ENCODE data around the gene CES2.
A peak's percentile ranks its signal among the peaks of the same experiment; 100 is the strongest.
"Not testable (repeated sequence)": the region's sequence is repeated elsewhere in the genome, so short reads cannot be mapped to it uniquely, and the experiment has no call there.

CES2 gene

GRCh38 chr16:66934839-66935313 lies 440 bp upstream of the CES2 start:
- not testable (repeated sequence) for DNase-seq (ENCODE audit: low spot score)

- no peak for DNase-seq (ENCODE audit: low spot score)
These were observed 1.1 kb downstream of the CES2 start for GRCh38 chr16:66936462-66936861.

GRCh38 chr16:66936889-66937554 lies 1.7 kb downstream of the CES2 start:
- DNase-seq (ENCODE audit: low spot score) = no peak

GRCh38 chr16:66937725-66938337 lies 2.5 kb downstream of the CES2 start:
- no peak for DNase-seq (ENCODE audit: low spot score)

- DNase-seq (ENCODE audit: low spot score) = no peak
These were observed 4.0 kb downstream of the CES2 start for GRCh38 chr16:66939366-66939765.

- DNase-seq (ENCODE audit: low spot score) = no peak
These were observed 4.9 kb downstream of the CES2 start for GRCh38 chr16:66940236-66940635.

GRCh38 chr16:66942981-66943380 lies 7.7 kb downstream of the CES2 start:
- DNase-seq (ENCODE audit: low spot score) = no peak

- DNase-seq (ENCODE audit: low spot score) = no peak
These were observed 8.2 kb downstream of the CES2 start for GRCh38 chr16:66943426-66944053.

GRCh38 chr16:66944054-66944441 lies 8.7 kb downstream of the CES2 start:
- DNase-seq (ENCODE audit: low spot score) = no peak

GRCh38 chr16:66944971-66945370 lies 9.7 kb downstream of the CES2 start:
- DNase-seq (ENCODE audit: low spot score) = not testable (repeated sequence)

GRCh38 chr16:66945939-66946338 lies 10.6 kb downstream of the CES2 start:
- DNase-seq (ENCODE audit: low spot score) = no peak

GRCh38 chr16:66946541-66946940 lies 11.2 kb downstream of the CES2 start:
- DNase-seq (ENCODE audit: low spot score) = no peak

GRCh38 chr16:66946974-66947301 lies 11.6 kb downstream of the CES2 start:
- DNase-seq (ENCODE audit: low spot score) = no peak

GRCh38 chr16:66947302-66948065 lies 12.2 kb downstream of the CES2 start:
- DNase-seq (ENCODE audit: low spot score) = peak; percentile 88

GRCh38 chr16:66948134-66948836 lies 13.0 kb downstream of the CES2 start:
- no peak for DNase-seq (ENCODE audit: low spot score)

GRCh38 chr16:66948837-66949225 lies 13.5 kb downstream of the CES2 start:
- DNase-seq (ENCODE audit: low spot score) = no peak

- DNase-seq (ENCODE audit: low spot score) = no peak
These were observed 14.2 kb downstream of the CES2 start for GRCh38 chr16:66949472-66949871.

GRCh38 chr16:66950437-66950836 lies 15.1 kb downstream of the CES2 start:
- DNase-seq (ENCODE audit: low spot score) = no peak

- DNase-seq (ENCODE audit: low spot score) = no peak
These were observed 15.9 kb downstream of the CES2 start for GRCh38 chr16:66950971-66951790.

- no peak for DNase-seq (ENCODE audit: low spot score)
These were observed 17.3 kb downstream of the CES2 start for GRCh38 chr16:66952430-66953110.

All from AG08396 (cell line).